HepG2 (cell line): ENCODE measurements around the gene SMAP1. TPM values are rescaled to one million over a fixed set of nuclear protein-coding genes. Genes with fewer than 3 reads are reported as not detected.

Experiments used
- ATF7 ChIP-seq, 2 experiments: fragments of 450-650 bp in 1 of 2; sonication (generic) in 1 of 2; formaldehyde crosslinking in 1 of 2; IDR thresholded peaks; 2 replicates each; pipeline versions ENCODE4 v1.4.0 to v1.6.1; 2016 to 2020; ENCODE audit warnings: antibody characterized with exemption in 1 of 2, mild to moderate bottlenecking in 1 of 2, missing genetic modification reagents in 1 of 2
- CERS6 ChIP-seq: sonication (generic); formaldehyde crosslinking; IDR thresholded peaks from 2 replicates; pipeline ENCODE4 v1.5.0; 2020; ENCODE audit warnings: missing genetic modification reagents
- FOXC1 ChIP-seq: sonication (generic); formaldehyde crosslinking; IDR thresholded peaks from 2 replicates; pipeline ENCODE4 v1.8.0; 2022; ENCODE audit warnings: mild to moderate bottlenecking, missing genetic modification reagents, borderline replicate concordance
- HMGXB3 ChIP-seq: sonication (generic); formaldehyde crosslinking; IDR thresholded peaks from 2 replicates; pipeline ENCODE4 v1.4.0; 2020; ENCODE audit warnings: missing genetic modification reagents, borderline replicate concordance
- LBX2 ChIP-seq: sonication (generic); formaldehyde crosslinking; IDR thresholded peaks from 2 replicates; pipeline ENCODE4 v1.5.0; 2020; ENCODE audit warnings: missing genetic modification reagents, mild to moderate bottlenecking, borderline replicate concordance
- MXI1 ChIP-seq: IDR thresholded peaks from 3 replicates; pipeline ENCODE4 v1.6.1; 2012; ENCODE audit warnings: low read depth, low read length, inconsistent platforms, borderline replicate concordance
- NR2F2 ChIP-seq: IDR thresholded peaks from 2 replicates; pipeline ENCODE4 v1.6.1; 2012; ENCODE audit warnings: low read depth, inconsistent platforms, borderline replicate concordance
- ZHX1 ChIP-seq: sonication (generic); formaldehyde crosslinking; IDR thresholded peaks from 2 replicates; pipeline ENCODE4 v1.8.1; 2022; ENCODE audit warnings: low read depth, mild to moderate bottlenecking, missing genetic modification reagents
- ZNF124 ChIP-seq: sonication (generic); formaldehyde crosslinking; IDR thresholded peaks from 2 replicates; pipeline ENCODE4 v1.4.0; 2020; ENCODE audit warnings: missing genetic modification reagents
- ZNF3 ChIP-seq: IDR thresholded peaks from 2 replicates; pipeline ENCODE4 v1.7.0; 2017; ENCODE audit warnings: inconsistent platforms
- ZNF543 ChIP-seq: sonication (generic); formaldehyde crosslinking; IDR thresholded peaks from 2 replicates; pipeline ENCODE4 v1.4.0; 2020; ENCODE audit warnings: mild to moderate bottlenecking, missing genetic modification reagents
- ZNF557 ChIP-seq: sonication (generic); formaldehyde crosslinking; IDR thresholded peaks from 2 replicates; pipeline ENCODE4 v1.4.0; 2020; ENCODE audit warnings: missing genetic modification reagents
- ZNF704 ChIP-seq: sonication (generic); formaldehyde crosslinking; IDR thresholded peaks from 2 replicates; pipeline ENCODE4 v1.8.1; 2023; ENCODE audit warnings: mild to moderate bottlenecking, inconsistent platforms, moderate library complexity, missing genetic modification reagents, borderline replicate concordance
- ZNF800 ChIP-seq: sonication (generic); formaldehyde crosslinking; IDR thresholded peaks from 2 replicates; pipeline ENCODE4 v1.4.0; 2020; ENCODE audit warnings: missing genetic modification reagents
- polyA plus RNA-seq, 8 experiments: library from polyadenylated mRNA; depleted of rRNA in 3 of 8; stranded (reverse) in 7 of 8; unstranded in 1 of 8; fragments of >200 nt; fragmentation: Illumina TruSeq in 4 of 8; extraction: Trizol in 4 of 8; gene quantifications; 2 replicates each; pipeline versions ENCODE4 v1.2.1 to v1.2.3, GENCODE V29; 2011 to 2016; ENCODE audit warnings: low read depth in 4 of 8, missing spikeins in 1 of 8, mixed read lengths in 1 of 8; ENCODE audit not compliant: insufficient read depth in 1 of 8
- total RNA-seq, 5 experiments: library from RNA; depleted of rRNA; stranded (reverse); fragments of >200 nt; fragmentation: Illumina TruSeq; extraction: Trizol; gene quantifications; 2 replicates each; pipeline ENCODE4 v1.2.3, GENCODE V29; 2016; ENCODE audit warnings: low read depth in 1 of 5

SMAP1 gene
- total and polyA plus RNA-seq, 2 of the 13 experiments (the other 11 are each of a cell fraction or from before 2014, with no cell fraction given), result 13.4 to 17.8 TPM

- no peak for TF ChIP-seq ZNF800 (CRISPR knock-in tag)
- TF ChIP-seq ZNF557, result 0 out of 2 replicates have a peak, but pooled peaks have one; percentile 27
- peak; percentile 76; the same call in 1 of the 3 replicates for TF ChIP-seq MXI1
- TF ChIP-seq ATF7 (IDR thresholded peaks at IDR 0.05), result no peak
- TF ChIP-seq ATF7 (CRISPR knock-in tag; IDR thresholded peaks at IDR 0.05), result peak; percentile 45; the same call in 1 of the 2 replicates
- TF ChIP-seq ZNF704, result 0 out of 2 replicates have a peak, but pooled peaks have one; percentile 58
- no peak for TF ChIP-seq CERS6 (CRISPR knock-in tag)
- TF ChIP-seq ZNF3 (CRISPR knock-in tag), result no peak
- no peak for TF ChIP-seq HMGXB3 (CRISPR knock-in tag)
- no peak for TF ChIP-seq ZNF124 (CRISPR knock-in tag)
- TF ChIP-seq FOXC1 (CRISPR knock-in tag), result peak; percentile 93
- peak; percentile 97 for TF ChIP-seq ZNF543 (CRISPR knock-in tag)
- no peak for TF ChIP-seq NR2F2
- no peak for TF ChIP-seq ZHX1 (CRISPR knock-in tag)
- no peak for TF ChIP-seq LBX2
Observed at GRCh38 chr6:70667711-70668498, at the start of gene SMAP1 (continued).
